Fibroblast of skin of left quadriceps (primary cell): ENCODE data around the gene SUGCT.
A peak's percentile ranks its signal among the peaks of the same experiment; 100 is the strongest.
"Not testable (repeated sequence)": the region's sequence is repeated elsewhere in the genome, so short reads cannot be mapped to it uniquely, and the experiment has no call there.

Source experiments
- DNase-seq, 2 experiments: peaks; one replicate each; pipeline ENCODE4 v3.0.0-alpha.2; 2013; ENCODE audit warnings: low read depth in 2 of 2

Gene SUGCT

DNA sequence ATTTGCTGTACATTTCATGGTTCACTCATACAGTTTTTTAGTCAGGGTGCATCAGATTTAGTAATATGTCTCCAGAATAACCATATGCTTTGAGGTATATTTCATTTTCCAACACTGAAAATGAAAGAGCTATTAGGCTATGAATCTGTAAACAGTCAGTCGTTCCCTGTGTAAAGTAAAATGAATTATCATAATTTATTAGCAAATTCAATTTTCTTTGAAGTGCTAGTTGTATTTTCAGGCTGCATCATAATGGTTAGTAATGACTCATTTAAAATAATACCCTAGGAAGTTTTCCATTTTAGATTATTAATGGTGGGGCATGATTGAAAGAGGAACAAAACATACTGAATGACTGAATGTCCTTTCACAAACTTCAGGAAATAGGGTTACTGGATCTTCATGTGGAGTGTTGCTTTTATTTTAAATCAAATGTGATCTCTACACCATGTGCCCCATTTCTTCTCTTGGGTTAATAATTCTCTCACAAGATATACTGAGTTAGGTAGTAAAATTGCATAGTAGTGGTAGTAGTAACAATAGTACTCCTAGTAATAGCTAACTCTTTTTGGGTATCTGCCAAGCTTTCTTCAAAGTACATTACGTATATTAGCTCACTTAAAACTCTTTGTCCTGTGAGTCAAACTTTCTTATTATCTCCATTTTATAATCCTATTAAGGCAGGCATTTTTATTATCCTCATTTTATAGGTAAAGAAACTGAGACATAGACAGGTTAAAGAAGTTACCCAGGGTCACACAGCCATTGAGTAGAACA, 476.5 kb downstream of the SUGCT start:
- no peak for DNase-seq

DNA sequence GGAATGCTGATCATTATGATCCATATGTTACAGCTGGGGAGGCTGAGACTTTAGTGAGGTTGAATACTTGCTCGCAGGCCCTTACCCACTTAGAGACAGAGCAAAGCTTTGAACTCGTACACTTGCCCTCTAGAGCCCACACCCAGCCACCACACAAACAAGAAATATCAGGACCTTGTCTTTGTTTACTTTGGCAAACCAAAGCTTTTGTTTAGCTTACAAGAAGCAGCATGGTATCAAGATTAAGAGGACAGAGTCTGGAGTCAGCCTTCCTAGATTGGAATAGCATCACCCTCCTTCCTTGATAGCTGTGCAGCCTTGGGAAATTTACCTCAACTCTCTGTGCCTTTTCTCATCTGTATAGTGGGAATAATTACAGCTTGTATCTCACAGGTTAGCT, 477.5 kb downstream of the SUGCT start:
- DNase-seq = no peak

DNA sequence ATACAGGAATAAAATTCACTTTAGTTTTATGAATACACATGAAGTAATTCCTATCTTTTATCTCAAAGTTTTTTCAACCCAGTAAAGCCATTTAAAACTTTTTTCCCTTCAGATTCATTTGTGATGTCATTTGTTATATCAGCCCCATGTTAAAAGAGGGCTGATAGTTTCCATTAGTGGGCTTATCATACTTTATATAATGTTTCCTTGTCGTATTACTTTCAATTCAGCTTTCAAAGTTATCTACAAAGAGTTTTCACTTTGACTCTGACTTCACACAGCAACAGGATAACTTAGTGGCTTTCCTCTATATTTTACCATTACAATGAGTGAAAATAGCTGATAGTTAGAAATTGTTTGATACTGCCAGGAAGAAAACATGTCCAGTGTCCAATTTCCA, 484.8 kb downstream of the SUGCT start:
- no peak for DNase-seq

GRCh38 chr7:40621592-40621998, 486.8 kb downstream of the SUGCT start:
- DNase-seq = no peak

- no peak for DNase-seq
Observed at GRCh38 chr7:40622941-40623501, 488.2 kb downstream of the SUGCT start.

DNA sequence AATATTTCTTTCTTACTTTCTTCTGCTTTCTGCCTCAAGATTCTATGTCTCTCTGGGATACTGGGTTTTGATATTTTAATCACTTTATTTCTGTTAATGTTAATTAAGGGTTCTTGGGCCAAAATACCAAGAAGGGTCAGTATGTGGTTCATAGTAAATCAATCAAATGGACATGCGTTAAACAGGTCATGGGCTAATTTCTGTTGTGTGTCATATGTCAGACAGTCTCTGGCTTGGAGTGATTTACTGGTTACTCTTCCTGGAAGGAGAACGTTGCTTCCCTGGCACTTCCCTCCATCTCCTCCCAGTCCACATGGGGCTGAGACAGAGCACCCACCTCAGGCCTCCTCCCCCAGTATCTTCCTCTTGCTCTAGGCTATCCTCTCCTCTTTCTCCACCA, 489.1 kb downstream of the SUGCT start:
- DNase-seq = no peak

- DNase-seq = not testable (repeated sequence)
Observed at GRCh38 chr7:40627361-40627760, 492.6 kb downstream of the SUGCT start.

- no peak for DNase-seq
Observed at GRCh38 chr7:40629891-40630290, 495.1 kb downstream of the SUGCT start.

DNA sequence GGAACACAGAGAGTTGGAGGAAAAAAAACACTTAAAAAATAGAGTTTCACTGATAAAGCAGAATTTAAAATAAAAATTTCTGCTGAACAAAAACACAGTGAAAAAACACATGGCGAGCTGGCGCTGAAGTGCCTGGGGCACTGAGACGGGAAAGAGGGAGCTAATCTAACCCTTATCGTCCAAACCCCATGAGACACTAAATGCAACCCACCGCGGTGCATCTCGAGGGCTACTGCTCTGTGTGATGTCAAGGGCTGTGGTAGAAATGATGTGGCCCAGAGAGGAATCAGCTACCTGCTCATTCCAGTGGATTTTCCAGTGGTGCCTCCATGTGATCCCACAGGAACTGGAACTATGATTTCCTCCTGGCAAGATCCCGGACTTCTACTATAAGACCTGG, 499.3 kb downstream of the SUGCT start:
- DNase-seq = no peak

- DNase-seq = no peak
Observed at GRCh38 chr7:40638545-40639320, 503.9 kb downstream of the SUGCT start.

- DNase-seq = no peak
Observed at GRCh38 chr7:40640566-40640965, 505.8 kb downstream of the SUGCT start.

- DNase-seq = no peak
Observed at GRCh38 chr7:40641701-40642100, 506.9 kb downstream of the SUGCT start.

DNA sequence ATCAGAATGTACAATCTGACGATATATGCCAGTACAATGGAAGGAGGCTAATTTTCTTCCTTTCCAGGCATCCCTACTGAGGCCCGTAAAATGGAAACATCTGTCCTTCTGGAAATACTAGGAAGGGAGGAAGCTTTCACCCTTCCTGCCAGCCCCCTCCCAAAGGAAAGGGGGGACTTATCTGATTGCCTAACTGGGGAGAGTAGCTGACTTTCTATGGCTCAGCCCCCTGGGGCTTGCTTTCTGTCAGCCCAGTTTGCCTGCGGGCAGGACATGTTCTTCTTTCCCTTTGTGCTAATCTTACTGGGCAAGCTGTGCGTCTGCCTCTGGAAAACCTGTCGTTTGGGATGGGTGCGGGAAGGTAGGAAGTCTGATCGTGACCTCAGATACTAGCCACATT, 508.9 kb downstream of the SUGCT start:
- DNase-seq = no peak

DNA sequence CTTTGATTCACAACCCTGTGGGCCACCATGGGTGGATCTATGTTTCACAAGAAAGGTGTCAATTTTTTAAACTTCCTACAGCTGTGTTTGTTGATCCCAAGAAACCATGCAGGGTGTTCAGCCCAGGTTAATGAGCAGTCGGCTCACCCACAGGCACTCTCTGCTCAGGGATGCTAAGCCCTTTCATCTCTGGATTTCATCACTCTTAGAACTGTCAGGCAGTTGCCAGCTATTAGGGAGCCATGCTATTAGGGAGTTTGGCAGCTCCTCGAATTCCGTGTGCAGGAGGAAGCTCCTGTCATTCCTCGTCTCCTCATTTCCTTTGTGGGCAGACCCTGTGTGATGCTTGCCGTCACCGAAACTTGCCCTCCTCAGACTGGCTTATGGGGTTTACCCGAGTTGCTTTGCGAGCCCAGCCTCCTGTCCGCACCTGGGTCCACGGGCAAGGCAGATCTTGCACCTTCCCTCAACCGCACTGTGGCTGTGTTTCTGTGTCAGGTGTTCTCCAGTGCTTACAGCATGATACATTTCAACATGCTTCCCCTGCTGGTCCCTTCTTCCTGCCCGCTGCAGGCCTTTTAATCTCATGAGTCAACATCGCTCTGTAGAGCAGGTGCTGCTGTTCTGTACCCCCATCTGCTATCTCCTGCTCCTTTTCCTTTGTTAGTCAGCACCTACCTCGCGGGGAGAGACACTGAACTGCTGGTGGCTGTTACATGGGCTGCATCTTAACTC, 509.8 kb downstream of the SUGCT start:
- no peak for DNase-seq

DNA sequence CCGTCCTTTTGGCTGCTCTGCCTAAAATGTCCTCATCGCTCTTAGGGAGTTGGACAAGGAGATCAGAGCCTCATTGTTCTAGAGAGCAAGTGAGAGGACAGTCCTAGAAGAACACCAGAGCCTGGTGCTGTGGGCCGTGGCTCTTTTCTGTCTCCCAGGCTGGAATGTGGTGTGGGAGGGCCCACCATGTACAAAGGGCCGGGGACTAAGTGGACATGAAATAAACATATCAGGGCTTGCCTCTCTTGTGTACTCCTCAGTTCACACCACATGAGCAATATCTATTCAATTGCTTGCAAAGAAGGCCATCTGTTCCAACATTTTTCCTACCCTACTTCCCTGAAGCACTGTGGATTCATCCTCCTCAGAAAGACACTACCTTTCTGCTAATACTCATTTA, 510.4 kb downstream of the SUGCT start:
- no peak for DNase-seq

DNA sequence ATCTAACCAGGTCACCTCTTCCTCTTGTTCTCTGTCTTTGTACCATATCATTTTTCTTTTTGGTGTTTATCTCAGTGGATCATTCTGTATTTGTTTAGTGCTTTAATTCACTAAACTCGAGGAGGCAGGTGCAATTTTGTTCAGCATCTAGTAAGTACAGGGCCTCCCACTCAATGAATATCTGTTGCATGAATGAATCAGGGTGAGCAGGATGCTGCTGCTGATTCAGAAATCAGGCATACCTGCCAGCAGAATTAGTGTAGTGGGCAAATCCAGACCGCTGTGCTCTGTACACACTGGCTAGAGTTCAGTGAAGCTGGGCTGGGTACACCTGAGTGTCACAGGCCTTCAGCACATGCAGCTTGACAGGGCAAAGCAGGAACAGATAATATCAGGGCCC, 511.9 kb downstream of the SUGCT start:
- DNase-seq = no peak

DNA sequence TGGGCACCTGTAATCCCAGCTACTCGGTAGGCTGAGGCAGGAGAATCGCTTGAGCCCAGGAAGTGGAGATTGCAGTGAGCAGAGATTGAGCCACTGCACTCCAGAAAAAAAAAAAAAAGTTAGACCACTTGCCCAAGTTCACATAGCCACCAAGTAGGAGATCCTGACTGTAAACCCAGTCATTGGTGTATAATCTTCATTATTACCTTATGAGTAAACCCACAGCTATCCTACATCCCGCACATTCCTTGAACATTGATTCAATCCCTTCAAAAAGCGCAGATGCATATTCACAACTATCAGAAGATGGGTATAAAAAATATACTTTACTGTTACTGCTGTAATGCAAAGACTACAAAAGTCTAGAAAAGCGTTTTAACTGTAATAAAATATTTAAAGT, 512.9 kb downstream of the SUGCT start:
- peak; percentile 19 to 21 for DNase-seq

GRCh38 chr7:40649247-40649646, 514.4 kb downstream of the SUGCT start:
- DNase-seq = no peak

DNA sequence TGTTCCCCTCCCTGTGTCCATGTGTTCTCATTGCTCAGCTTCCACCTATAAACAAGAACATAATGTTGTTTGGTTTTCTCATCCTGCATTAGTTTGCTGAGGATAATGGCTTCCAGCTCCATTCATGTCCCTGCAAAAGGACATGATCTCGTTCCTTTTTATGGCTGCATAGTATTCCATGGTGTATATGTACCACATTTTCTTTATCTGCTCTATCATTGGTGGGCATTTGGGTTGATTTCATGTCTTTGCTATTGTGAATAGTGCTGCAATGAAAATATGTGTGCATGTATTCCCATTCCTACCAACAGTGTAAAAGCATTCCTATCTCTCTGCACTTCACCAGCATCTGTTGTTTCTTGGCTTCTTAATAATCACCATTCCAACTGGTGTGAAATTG, 516.1 kb downstream of the SUGCT start:
- DNase-seq = not testable (repeated sequence)

DNA sequence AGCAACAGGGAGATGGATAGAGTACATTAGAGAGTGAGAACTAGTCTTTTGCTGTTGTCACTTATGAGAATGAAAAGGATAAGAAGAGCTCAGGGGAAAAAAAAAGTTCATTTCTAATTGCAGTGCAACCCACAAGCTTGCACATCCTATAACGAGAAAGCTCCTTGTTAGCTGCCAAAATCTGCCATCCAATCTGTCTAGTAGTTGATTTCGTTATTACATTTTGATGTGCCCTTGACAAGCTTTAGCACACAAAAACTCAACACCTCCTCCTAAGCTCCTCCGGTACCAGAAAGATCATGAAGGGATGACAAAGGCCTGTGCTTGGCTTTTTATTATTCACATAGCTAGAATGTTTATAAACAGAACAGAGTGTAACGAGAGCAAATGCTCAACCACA, 519.4 kb downstream of the SUGCT start:
- no peak for DNase-seq

GRCh38 chr7:40655426-40655825, 520.6 kb downstream of the SUGCT start:
- no peak for DNase-seq

GRCh38 chr7:40656349-40656748, 521.5 kb downstream of the SUGCT start:
- no peak for DNase-seq
